Right lobe of liver (tissue), 6 donors: ENCODE measurements around the gene NBEA. TPM values are rescaled to one million over a fixed set of nuclear protein-coding genes. Genes with fewer than 3 reads are reported as not detected.
A peak's percentile ranks its signal among the peaks of the same experiment; 100 is the strongest.
"Not testable (repeated sequence)": the region's sequence is repeated elsewhere in the genome, so short reads cannot be mapped to it uniquely, and the experiment has no call there.

Source experiments
- ATAC-seq, 4 donors: fragments of 200-7000 bp; cut with Tn5 transposase; one replicate each; pipeline ENCODE4 v1.9.1; 2020; ENCODE audit warnings: mild to moderate bottlenecking in 4 of 4, moderate library complexity in 4 of 4
- DNase-seq, 3 donors: peaks; one replicate each; pipeline ENCODE4 v3.0.0-alpha.2; 2020
- H3K27ac ChIP-seq, 3 donors: fragments of 200-600 bp; one replicate each; pipeline ENCODE4 v1.8.0; 2022
- H3K27me3 ChIP-seq, 2 donors: fragments of 200-600 bp; one replicate each; pipeline ENCODE4 v1.8.0; 2022
- H3K36me3 ChIP-seq, 4 donors: fragments of 200-600 bp; sonication (generic) in 1 of 4; one replicate each; pipeline versions ENCODE4 v1.5.1 to v1.8.0; 2017 to 2022; ENCODE audit warnings: control low read depth in 1 of 4
- H3K4me1 ChIP-seq, 4 donors: fragments of 200-600 bp; sonication (generic) in 1 of 4; one replicate each; pipeline versions ENCODE4 v1.5.1 to v1.8.0; 2017 to 2022; ENCODE audit warnings: control low read depth in 1 of 4
- H3K4me3 ChIP-seq, 3 donors: fragments of 200-600 bp; one replicate each; pipeline ENCODE4 v1.8.0; 2022
- H3K9me3 ChIP-seq, 4 donors: fragments of 200-600 bp; sonication (generic) in 1 of 4; one replicate each; pipeline versions ENCODE4 v1.5.1 to v1.8.0; 2017 to 2022; ENCODE audit warnings: control low read depth in 1 of 4
- CTCF ChIP-seq, 4 donors: fragments of 200-600 bp in 3 of 4; fragments of 450-650 bp in 1 of 4; IDR thresholded peaks; one replicate each; pipeline versions ENCODE4 v1.5.1 to v1.8.0; 2016 to 2022; ENCODE audit warnings: antibody characterized with exemption in 4 of 4, mild to moderate bottlenecking in 2 of 4
- POLR2A ChIP-seq: fragments of 450-650 bp; IDR thresholded peaks from one replicate; pipeline ENCODE4 v1.6.1; 2017; ENCODE audit warnings: antibody characterized with exemption, mild to moderate bottlenecking
- WGBS: methylation state at CpG from one replicate; pipeline ENCODE4 v1.1.6; 2018; ENCODE audit warnings: low coverage, low lambda C conversion rate; ENCODE audit not compliant: insufficient coverage; ENCODE audit errors: missing lambda C conversion rate; 5-methylcytosine and 5-hydroxymethylcytosine counted together
- intact Hi-C, 2 donors: fragments of 100-400 bp; cut with DNase I; formaldehyde crosslinking; loops; one replicate each; pipeline versions ENCODE4 v1.11.2 to v1.14.1; 2022
- total RNA-seq, 6 experiments: library from RNA; depleted of rRNA in 2 of 6; stranded (reverse); fragments of >200 nt in 2 of 6; fragmentation: NEBNext Ultra II Directional in 3 of 6; extraction: Animal tissue kit (Norgen Biotek cat#: 25700) in 3 of 6; gene quantifications; one replicate each; pipeline versions ENCODE4 v1.1.0 to v1.2.4, GENCODE V29; 2016 to 2023
- donor health status: DM: no; HTN: yes; CAD: no.
- donor health status: DM: no; HTN: no; CAD: no.
- donor health status: DM: no; HTN: no; CAD: no.
- donor health status: DM: no; HTN: yes; CAD: no.
- donor health status: DM: no; HTN: yes; CAD: no.

NBEA gene
- total RNA-seq, 6 experiments from 2014 or later = 0.62 to 1.7 (median 0.75) TPM

GRCh38 chr13:35388441-35389355, 446.6 kb downstream of the NBEA start:
- no peak overlapping the region for H3K27ac ChIP-seq
- 24% methylated on average over 5 of the region's 5 CpGs for WGBS
- ATAC-seq = peak in 1 of 4 donors; percentile 67

GRCh38 chr13:35389535-35389934, 447.5 kb downstream of the NBEA start:
- no peaks in the 10 kb centered on the region for H3K9me3 ChIP-seq
- no peak overlapping the region for H3K4me3 ChIP-seq
- TF ChIP-seq POLR2A = no peak
- TF ChIP-seq CTCF (IDR thresholded peaks at IDR 0.05) = no peak
- H3K27ac ChIP-seq = no peak overlapping the region
- H3K4me1 ChIP-seq = no peaks in the 10 kb centered on the region
- no peaks in the 10 kb centered on the region for H3K27me3 ChIP-seq
- DNase-seq = no peak
- intact Hi-C loops = no loop called here
- no peak for ATAC-seq
- H3K36me3 ChIP-seq = no peaks in the 10 kb centered on the region

More at GRCh38 chr13:35388441-35389355, 446.6 kb downstream of the NBEA start:
- H3K27me3 ChIP-seq = no peaks in the 10 kb centered on the region
- H3K4me3 ChIP-seq = no peak overlapping the region
- no peaks in the 10 kb centered on the region for H3K36me3 ChIP-seq
- no peaks in the 10 kb centered on the region for H3K9me3 ChIP-seq
- H3K4me1 ChIP-seq = no peaks in the 10 kb centered on the region
- TF ChIP-seq CTCF (IDR thresholded peaks at IDR 0.05) = no peak
- no peak for TF ChIP-seq POLR2A
- no peak for DNase-seq
- intact Hi-C loops = no loop called here

- DNase-seq (no peak), ATAC-seq (no peak)
- H3K9me3 ChIP-seq = no peaks in the 10 kb centered on the region
- no peaks in the 10 kb centered on the region for H3K4me1 ChIP-seq
- no peak for TF ChIP-seq POLR2A
- no peak for TF ChIP-seq CTCF (IDR thresholded peaks at IDR 0.05)
- H3K27me3 ChIP-seq = no peaks in the 10 kb centered on the region
- H3K27ac ChIP-seq = no peak overlapping the region
- no peaks in the 10 kb centered on the region for H3K36me3 ChIP-seq
- 58% methylated on average over 2 of the region's 2 CpGs for WGBS
- intact Hi-C loops = no loop called here
- no peak overlapping the region for H3K4me3 ChIP-seq
Observed at GRCh38 chr13:35392768-35393167, 450.7 kb downstream of the NBEA start.

GRCh38 chr13:35393886-35394285, 451.8 kb downstream of the NBEA start:
- WGBS = 78% methylated on average over 2 of the region's 2 CpGs
- H3K9me3 ChIP-seq = no peaks in the 10 kb centered on the region
- ATAC-seq = no peak
- TF ChIP-seq POLR2A (no peak), CTCF (IDR thresholded peaks at IDR 0.05) (no peak)
- H3K36me3 ChIP-seq = no peaks in the 10 kb centered on the region
- intact Hi-C loops = no loop called here
- H3K4me3 ChIP-seq = no peak overlapping the region
- no peaks in the 10 kb centered on the region for H3K27me3 ChIP-seq
- no peak overlapping the region for H3K27ac ChIP-seq
- H3K4me1 ChIP-seq = no peaks in the 10 kb centered on the region
- DNase-seq = no peak

- H3K36me3 ChIP-seq, H3K4me1 ChIP-seq, H3K27me3 ChIP-seq, H3K4me3 ChIP-seq, intact Hi-C loops, H3K9me3 ChIP-seq, H3K27ac ChIP-seq, DNase-seq: not testable (repeated sequence)
- ATAC-seq = peak in 1 of 4 donors; percentile 54
- 21% methylated on average over 2 of the region's 2 CpGs for WGBS
Observed at GRCh38 chr13:35408285-35408684, 466.2 kb downstream of the NBEA start.
